HL-60 (cell line): Measurements from ENCODE around the gene TSPEAR.

Experiments used
- POLR2AphosphoS5 ChIP-seq: IDR thresholded peaks from 2 replicates; pipeline ENCODE4 v1.6.1; 2012; ENCODE audit warnings: low read depth
- SPI1 ChIP-seq: IDR thresholded peaks from 2 replicates; pipeline ENCODE4 v1.6.1; 2012; ENCODE audit warnings: low read depth, mild to moderate bottlenecking, borderline replicate concordance
- TF ChIP-seq, protein P1 (sequence below): IDR thresholded peaks from one replicate; pipeline ENCODE4 v1.5.1; 2011; ENCODE audit warnings: low read length, control low read depth, inconsistent platforms; ENCODE audit not compliant: insufficient read depth

DNA sequence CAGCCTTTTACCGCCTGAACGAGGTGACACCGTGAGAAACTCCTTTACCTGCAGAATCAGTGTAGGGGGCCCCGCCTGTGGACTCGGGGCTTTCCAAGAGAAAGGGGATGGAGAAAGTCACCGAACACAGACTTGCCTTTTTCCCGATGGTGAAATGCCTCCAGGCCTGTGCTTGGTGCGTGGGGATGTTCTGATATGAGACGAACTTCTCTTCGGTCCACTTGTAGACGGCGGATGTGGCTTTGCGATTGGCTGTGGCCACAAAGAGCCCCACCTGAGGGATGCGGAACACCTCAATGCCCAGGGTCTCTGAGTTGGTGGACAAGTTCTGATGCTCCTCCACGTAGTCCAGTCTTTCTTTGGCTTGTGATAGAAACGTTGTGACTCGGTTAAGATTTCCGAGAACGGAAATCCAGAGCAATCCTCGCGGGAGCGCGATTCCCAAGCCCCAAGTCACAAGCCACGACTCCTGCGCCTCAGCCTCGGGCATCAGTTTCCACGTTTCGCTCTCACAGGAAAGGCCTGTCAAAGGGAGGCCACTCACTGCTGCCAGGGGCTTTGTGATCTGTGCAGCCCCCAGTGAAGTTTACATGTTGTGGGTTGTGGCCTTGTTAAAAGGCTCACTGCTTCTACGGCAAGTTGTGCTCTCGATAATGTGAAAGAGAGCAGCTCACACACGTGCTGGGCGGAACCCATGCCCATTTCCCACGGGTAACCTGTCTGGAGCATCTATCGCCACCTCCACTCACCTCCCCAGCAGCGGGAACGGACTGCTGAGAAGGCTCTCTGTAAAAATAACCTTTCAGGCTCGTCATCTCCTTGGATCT, 184.0 kb downstream of the TSPEAR start:
- TF ChIP-seq, protein P1, sequence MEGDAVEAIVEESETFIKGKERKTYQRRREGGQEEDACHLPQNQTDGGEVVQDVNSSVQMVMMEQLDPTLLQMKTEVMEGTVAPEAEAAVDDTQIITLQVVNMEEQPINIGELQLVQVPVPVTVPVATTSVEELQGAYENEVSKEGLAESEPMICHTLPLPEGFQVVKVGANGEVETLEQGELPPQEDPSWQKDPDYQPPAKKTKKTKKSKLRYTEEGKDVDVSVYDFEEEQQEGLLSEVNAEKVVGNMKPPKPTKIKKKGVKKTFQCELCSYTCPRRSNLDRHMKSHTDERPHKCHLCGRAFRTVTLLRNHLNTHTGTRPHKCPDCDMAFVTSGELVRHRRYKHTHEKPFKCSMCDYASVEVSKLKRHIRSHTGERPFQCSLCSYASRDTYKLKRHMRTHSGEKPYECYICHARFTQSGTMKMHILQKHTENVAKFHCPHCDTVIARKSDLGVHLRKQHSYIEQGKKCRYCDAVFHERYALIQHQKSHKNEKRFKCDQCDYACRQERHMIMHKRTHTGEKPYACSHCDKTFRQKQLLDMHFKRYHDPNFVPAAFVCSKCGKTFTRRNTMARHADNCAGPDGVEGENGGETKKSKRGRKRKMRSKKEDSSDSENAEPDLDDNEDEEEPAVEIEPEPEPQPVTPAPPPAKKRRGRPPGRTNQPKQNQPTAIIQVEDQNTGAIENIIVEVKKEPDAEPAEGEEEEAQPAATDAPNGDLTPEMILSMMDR, result no peak
- TF ChIP-seq POLR2AphosphoS5 (no peak), SPI1 (no peak)
